Mononuclear cell (primary cell): ENCODE results near the gene S1PR4. TPM values are rescaled to one million over a fixed set of nuclear protein-coding genes. Genes with fewer than 3 reads are reported as not detected.
"Not testable (repeated sequence)": the region's sequence is repeated elsewhere in the genome, so short reads cannot be mapped to it uniquely, and the experiment has no call there.

Source experiments
- H3K27me3 ChIP-seq: 2 replicates; pipeline ENCODE4 v1.6.0; 2011; ENCODE audit warnings: low read length, control low read depth; ENCODE audit not compliant: insufficient read depth
- H3K4me1 ChIP-seq: 2 replicates; pipeline ENCODE4 v1.5.1; 2011; ENCODE audit warnings: mild to moderate bottlenecking, low read length, control low read depth; ENCODE audit not compliant: insufficient read depth
- H3K4me3 ChIP-seq: 2 replicates; pipeline ENCODE4 v1.5.1; 2011; ENCODE audit warnings: mild to moderate bottlenecking, low read length, moderate library complexity
- H3K9me3 ChIP-seq: 2 replicates; pipeline ENCODE4 v1.5.1; 2011; ENCODE audit warnings: low read depth, mild to moderate bottlenecking, control low read depth, low read length
- total RNA-seq: library from RNA; depleted of rRNA; stranded (reverse); fragments of >200 nt; gene quantifications from one replicate; pipeline ENCODE4 v1.2.3, GENCODE V29; 2012

The S1PR4 gene
- total RNA-seq, 1 donor: 81.6 TPM

DNA sequence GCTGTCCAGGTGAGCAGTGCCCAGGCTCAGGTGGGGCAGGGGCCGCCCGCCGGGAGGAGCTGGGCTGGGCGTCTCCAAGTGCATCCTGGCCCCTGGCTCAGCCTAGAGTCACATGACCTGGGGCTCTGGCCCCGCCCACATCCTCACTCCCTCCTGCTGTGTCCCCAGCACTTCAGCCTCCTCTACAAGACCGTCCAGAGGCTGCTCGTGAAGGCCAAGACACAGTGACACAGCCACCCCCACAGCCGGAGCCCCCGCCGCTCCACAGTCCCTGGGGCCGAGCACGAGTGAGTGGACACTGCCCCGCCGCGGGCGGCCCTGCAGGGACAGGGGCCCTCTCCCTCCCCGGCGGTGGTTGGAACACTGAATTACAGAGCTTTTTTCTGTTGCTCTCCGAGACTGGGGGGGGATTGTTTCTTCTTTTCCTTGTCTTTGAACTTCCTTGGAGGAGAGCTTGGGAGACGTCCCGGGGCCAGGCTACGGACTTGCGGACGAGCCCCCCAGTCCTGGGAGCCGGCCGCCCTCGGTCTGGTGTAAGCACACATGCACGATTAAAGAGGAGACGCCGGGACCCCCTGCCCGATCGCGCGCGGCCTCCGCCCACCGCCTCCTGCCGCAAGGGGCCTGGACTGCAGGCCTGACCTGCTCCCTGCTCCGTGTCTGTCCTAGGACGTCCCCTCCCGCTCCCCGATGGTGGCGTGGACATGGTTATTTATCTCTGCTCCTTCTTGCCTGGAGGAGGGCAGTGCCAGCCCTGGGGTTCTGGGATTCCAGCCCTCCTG, 29.1 kb downstream of the S1PR4 start:
- H3K9me3 ChIP-seq: no peaks in the 10 kb centered on the region
- H3K27me3 ChIP-seq: no peaks in the 10 kb centered on the region
- no peak overlapping the region for H3K4me3 ChIP-seq
- H3K4me1 ChIP-seq: no peaks in the 10 kb centered on the region

DNA sequence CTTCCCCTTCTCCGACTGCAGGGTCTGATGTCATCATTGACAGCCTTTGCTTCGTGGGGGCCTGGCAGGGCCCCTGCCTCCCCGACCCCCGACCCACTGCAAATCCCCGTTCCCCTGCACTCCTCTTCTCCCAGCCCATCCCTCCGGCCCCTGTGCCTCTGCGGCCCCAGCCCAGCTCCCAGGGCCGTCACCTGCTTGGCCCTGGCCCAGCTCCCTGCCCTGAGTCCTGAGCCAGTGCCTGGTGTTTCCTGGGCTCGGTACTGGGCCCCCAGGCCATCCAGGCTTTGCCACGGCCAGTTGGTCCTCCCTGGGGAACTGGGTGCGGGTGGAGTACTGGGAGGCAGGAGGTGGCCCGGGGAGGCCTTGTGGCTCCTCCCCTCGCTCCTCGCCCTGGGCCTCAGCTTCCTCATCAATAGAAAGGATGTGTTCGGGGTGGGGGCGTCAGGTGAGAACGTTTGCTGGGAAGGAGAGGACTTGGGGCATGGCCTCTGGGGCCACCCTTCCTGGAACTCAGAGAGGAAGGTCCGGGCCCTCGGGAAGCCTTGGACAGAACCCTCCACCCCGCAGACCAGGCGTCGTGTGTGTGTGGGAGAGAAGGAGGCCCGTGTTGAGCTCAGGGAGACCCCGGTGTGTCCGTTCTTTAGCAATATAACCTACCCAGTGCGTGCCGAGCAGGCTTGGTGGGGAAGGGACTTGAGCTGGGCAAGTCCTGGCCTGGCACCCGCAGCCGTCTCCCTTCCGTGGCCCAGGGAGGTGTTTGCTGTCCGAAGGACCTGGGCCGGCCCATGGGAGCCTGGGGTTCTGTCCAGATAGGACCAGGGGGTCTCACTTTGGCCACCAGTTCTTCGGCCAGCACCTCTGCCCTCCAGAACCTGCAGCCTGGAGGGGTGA, 30.0 kb downstream of the S1PR4 start:
- H3K27me3 ChIP-seq: no peaks in the 10 kb centered on the region
- no peak overlapping the region for H3K4me3 ChIP-seq
- H3K9me3 ChIP-seq: no peaks in the 10 kb centered on the region
- H3K4me1 ChIP-seq: no peaks in the 10 kb centered on the region

DNA sequence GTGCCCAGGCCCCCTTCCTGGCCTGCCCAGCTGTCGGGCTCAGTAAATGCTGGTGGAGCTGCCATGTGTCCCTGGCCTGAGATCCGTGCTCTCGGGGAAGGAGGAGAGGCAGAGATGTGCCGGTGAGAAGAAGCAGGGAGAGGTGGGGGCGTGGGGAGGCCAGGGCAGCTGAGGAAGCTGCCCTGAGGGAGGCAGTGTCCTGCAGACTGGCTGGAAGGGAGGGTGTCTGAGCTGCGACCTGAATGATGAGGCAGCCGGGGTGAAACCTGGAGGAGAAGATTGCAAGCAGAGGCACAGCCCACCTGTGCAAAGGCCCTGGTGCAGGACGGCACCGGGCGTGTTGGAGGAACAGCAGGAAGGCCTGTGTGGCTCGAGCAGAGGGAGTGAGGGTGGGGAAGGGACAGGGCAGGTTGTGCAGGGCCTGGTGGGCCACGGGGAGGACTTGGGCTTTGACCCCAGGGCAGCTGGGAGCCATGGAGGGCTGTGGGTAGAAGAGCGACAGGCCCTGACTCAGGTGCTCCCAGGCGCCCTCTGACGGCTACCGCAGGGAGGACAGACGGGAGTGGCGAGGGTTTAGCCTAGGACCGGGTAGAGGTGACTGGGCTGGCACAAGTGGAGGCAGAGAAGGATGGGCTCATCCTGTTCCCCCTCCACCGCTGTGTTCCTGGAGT, 31.9 kb downstream of the S1PR4 start:
- Histone ChIP-seq H3K27me3 (no peaks in the 10 kb centered on the region), H3K4me1 (no peaks in the 10 kb centered on the region), H3K9me3 (no peaks in the 10 kb centered on the region), H3K4me3 (no peak overlapping the region)

DNA sequence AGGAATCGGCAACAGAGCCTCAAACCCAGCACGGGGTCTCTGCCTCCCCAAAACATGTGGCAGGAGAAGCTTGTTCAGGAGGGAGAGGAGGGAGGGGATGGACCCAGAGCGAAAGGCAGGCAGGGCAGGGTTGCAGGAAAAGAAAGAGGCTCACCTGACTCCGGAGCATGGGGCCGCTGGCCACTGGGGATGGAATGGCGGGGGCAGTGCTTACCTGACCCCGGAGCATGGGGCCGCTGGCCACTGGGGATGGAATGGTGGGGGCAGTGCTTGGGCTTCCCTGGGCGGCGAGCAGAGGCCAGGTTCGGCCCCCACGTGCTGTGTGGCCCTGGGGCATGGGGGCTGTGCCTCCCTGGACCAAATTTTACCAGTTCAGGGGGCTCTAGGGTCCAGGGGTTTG, 32.6 kb downstream of the S1PR4 start:
- H3K4me3 ChIP-seq: no peak overlapping the region
- no peaks in the 10 kb centered on the region for H3K4me1 ChIP-seq
- no peaks in the 10 kb centered on the region for H3K27me3 ChIP-seq
- H3K9me3 ChIP-seq: no peaks in the 10 kb centered on the region

DNA sequence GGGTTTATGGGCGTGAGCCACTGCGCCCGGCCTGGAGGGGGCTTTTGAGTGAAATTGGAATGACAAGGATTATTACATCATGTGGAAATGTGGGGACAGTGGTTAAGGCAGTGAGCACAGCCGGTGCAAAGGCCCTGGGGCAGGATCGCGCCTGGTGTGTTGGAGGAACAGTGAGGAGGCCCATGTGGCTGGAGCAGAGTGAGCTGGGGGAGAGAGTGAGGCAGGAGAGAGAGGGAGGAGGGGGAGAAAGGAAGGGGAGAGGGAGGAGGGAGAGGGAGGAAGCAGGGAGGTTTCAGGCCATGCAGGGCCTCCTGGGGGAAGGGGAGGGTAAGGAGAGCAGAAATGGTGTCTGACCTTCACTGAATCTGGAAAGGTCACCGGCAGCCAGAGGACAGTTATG, 34.6 kb downstream of the S1PR4 start:
- no peaks in the 10 kb centered on the region for H3K27me3 ChIP-seq
- H3K4me3 ChIP-seq: no peak overlapping the region
- H3K9me3 ChIP-seq: no peaks in the 10 kb centered on the region
- H3K4me1 ChIP-seq: no peaks in the 10 kb centered on the region

DNA sequence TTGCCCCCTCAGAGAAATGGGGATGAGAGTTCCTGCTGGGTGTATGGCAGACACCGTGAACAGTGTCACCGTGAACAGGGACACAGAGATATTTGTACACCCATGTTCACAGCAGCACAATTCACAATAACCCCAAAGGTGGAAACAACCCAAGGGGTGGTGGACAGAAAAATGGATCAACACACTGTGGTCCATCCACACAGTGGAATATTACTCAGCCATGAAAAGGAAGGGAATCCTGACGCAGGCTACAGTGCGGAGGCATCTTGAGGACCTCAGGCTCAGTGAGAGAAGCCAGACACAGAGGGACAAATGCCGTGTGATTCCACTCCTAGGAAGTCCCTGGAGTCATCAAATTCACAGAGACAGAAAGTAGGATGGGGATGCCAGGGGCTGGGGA, 38.3 kb downstream of the S1PR4 start:
- Histone ChIP-seq H3K9me3 (no peaks in the 10 kb centered on the region), H3K27me3 (no peaks in the 10 kb centered on the region), H3K4me3 (no peak overlapping the region), H3K4me1 (no peaks in the 10 kb centered on the region)

DNA sequence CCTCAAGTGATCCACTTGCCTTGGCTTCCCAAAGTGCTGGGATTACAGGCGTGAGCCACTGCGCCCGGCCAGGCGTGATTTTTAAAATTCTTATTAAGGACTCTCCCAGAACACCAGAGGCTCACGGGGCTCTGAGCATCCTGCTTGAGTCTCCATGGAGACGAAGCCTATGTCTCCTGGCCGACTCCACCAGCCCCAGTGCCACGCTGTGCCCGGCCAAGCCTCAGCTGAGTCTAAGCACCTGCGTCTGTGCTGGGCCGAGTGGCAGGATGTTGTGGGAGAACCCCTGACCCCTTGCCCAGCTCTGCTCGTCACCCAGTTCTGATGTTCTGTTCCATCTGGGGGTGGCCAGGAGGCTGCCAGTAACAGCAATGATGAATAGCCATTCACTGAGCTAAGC, 42.0 kb downstream of the S1PR4 start:
- Histone ChIP-seq H3K4me1 (no peaks in the 10 kb centered on the region), H3K9me3 (no peaks in the 10 kb centered on the region), H3K4me3 (no peak overlapping the region), H3K27me3 (peaks cover 5% of the 10 kb centered on the region)

DNA sequence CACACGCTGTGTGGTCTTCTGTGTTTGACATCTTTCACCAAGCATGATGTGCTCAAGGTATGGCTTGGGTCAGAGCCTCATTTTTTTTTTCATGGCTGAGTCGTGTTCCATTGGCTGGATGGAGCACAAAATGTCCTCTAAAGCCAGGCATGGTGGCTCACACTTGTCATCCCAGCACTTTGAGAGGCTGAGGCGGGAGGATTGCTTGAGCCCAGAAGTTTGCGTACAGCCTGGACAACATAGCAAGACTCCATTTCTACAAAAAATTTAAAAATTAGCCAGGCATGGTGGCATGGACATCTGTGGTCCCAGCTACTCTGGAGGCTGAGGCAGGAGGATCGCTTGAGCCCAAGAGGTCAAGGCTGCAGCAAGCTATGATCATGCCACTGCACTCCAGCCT, 43.0 kb downstream of the S1PR4 start:
- H3K4me1 ChIP-seq, H3K9me3 ChIP-seq, H3K4me3 ChIP-seq: not testable (repeated sequence)
- H3K27me3 ChIP-seq: peaks cover 14% of the 10 kb centered on the region

DNA sequence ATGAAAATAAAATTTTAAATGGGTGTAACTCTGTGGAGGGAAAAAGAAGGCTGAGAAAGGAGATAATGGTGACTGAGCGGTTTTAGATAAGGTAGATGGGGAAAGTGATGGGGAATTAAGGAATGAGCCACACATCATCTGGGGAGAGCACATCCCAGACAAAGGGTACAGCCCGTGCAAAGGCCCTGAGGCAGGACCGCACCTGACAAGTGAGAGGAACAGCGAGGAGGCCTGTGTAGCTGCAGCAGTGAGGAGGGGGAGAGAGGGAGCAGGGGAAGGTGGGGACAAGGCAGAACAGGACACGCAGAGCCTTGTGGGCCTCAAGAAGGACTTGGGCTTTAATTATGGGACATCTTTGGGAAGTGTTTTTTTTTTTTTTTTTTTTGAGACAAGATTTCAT, 44.1 kb downstream of the S1PR4 start:
- Histone ChIP-seq H3K4me1 (no peaks in the 10 kb centered on the region), H3K9me3 (no peaks in the 10 kb centered on the region), H3K27me3 (peaks cover 16% of the 10 kb centered on the region), H3K4me3 (no peak overlapping the region)

DNA sequence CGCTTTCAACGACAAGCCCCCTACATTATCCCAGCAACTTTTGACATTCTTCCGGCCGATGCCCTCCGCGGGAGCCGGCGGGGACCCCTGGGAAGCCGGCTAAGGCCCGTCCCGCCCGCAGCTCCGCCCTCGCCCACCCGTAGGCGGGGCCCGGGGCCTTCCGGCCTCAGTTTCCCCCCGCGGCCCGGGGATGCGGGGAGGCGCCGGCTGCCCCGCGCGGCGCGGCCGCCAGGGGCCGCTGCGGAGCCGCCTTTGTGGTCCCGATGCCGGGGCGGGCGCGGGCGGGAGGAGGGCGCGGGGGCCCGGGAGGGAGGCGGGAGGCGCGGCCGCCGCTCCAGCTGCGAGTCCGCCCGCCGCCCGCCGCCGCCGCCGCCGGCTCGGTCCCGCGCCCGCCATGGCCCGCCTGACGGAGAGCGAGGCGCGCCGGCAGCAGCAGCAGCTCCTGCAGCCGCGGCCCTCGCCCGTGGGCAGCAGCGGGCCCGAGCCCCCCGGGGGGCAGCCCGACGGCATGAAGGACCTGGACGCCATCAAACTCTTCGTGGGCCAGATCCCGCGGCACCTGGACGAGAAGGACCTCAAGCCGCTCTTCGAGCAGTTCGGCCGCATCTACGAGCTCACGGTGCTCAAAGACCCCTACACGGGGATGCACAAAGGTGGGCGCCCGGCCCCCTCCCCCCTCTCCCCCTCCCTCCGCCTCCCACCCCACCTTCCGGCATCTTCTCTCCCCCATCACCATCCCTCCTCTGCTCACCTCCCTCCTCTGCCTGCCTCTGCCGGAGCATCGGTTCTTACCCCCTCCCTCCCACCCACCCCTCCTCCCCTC, 46.0 kb downstream of the S1PR4 start, which contains the start of gene CELF5:
TSS of gene CELF5 (plus strand) at position 316 of the 823 bp plus-strand sequence. CDS start at position 395, 79 bp downstream.
- no peaks in the 10 kb centered on the region for H3K9me3 ChIP-seq
- H3K27me3 ChIP-seq: peaks cover 20% of the 10 kb centered on the region
- H3K4me1 ChIP-seq: no peaks in the 10 kb centered on the region
- no peak within 1 kb of the TSS for H3K4me3 ChIP-seq

DNA sequence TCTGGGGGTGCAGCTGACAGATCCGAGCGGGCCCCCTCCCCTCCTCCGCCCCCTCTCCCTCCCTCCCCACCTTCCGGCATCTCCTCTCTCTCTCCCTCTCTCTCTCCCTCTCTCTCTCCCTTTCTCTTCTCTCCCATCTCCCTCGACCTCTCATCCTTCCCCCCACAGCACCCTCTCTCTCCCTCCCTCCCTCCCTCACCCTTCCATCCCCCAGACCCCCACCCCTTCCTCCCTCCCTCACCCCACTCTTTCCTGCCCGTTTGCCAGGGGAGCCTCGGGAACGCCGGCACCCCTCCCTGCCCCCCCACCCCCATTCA, 46.6 kb downstream of the S1PR4 start:
- Histone ChIP-seq H3K4me3 (no peak overlapping the region), H3K27me3 (peaks cover 22% of the 10 kb centered on the region), H3K4me1 (no peaks in the 10 kb centered on the region), H3K9me3 (no peaks in the 10 kb centered on the region)

DNA sequence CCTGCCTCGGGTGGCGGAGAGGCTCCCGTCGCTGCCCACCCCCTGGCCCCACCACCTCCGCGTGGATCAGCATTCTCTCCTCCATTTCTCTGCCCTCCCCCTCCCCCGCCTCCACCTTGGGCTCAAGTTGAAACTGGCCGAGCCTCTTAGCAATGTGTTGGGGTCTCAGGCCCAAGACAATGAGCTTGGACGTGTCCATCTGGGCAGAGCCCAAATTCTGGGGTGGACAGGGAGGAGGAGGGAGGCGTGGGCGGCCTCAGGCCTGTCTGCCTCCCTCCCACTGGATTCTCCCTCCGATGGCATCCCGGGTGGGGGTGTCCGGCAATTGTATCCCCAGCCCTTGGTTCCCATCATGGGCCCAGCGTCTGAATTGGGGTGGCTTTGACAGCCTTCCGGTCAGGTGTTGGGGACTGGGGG, 47.1 kb downstream of the S1PR4 start:
- no peaks in the 10 kb centered on the region for H3K9me3 ChIP-seq
- H3K4me3 ChIP-seq: no peak overlapping the region
- no peaks in the 10 kb centered on the region for H3K4me1 ChIP-seq
- H3K27me3 ChIP-seq: peaks cover 22% of the 10 kb centered on the region

DNA sequence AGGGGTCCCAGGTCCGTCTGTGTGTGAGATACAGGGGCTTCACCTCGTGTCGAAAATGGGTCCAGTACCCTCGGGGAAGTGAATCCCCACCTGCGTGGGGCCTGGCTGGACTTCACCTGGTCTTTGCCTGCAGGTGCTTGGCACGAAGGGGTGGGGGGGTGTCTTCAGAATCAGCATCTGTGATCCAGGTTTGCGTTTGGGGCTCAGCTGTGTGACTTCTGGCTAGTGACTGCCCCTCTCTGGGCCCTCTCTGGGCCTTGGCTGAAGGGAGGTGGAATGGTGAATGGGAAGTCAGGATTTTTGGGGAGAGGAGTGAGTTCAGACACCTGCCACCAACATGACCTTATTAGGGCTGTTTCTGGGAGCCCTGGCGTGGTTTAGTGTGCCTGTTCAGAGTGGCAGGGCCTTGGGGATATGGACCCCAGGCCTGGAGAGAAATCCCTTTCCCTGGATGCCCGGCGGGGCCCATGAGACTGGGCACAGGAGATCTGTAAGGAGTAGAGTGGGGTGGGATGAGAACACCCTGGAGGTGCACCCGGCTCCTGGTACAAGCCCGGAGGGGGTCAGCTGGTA, 48.6 kb downstream of the S1PR4 start:
- H3K9me3 ChIP-seq: no peaks in the 10 kb centered on the region
- H3K27me3 ChIP-seq: peaks cover 22% of the 10 kb centered on the region

DNA sequence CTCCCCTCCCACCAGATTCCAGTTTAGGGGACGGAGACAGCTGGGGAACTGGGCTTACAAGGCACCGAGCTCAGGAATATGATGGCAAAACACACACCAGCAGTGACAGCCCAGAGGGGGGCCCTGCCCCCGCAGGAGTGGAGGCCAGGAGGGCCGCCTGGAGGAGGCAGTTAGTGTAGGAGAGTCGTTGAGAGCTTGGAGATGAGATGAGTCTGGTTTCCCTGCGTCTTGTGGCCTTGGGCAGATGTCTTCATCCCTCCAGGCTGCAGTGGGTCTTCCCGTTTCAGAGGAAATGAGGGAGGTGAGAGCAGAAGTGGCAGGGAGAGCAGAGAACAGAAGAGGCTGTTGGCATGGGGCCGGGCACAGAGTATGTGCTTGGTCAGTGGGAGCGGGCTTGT, 50.8 kb downstream of the S1PR4 start:
- Histone ChIP-seq H3K4me1 (no peaks in the 10 kb centered on the region), H3K27me3 (peaks cover 17% of the 10 kb centered on the region), H3K4me3 (no peak overlapping the region), H3K9me3 (no peaks in the 10 kb centered on the region)

More for the DNA sequence above, 48.6 kb downstream of the S1PR4 start:
- Histone ChIP-seq H3K4me1 (no peaks in the 10 kb centered on the region), H3K4me3 (no peak overlapping the region)
